ENCODE data around the gene CCDC148.
A peak's percentile ranks its signal among the peaks of the same experiment; 100 is the strongest.
"Not testable (repeated sequence)": the region's sequence is repeated elsewhere in the genome, so short reads cannot be mapped to it uniquely, and the experiment has no call there.

Gene CCDC148

DNA sequence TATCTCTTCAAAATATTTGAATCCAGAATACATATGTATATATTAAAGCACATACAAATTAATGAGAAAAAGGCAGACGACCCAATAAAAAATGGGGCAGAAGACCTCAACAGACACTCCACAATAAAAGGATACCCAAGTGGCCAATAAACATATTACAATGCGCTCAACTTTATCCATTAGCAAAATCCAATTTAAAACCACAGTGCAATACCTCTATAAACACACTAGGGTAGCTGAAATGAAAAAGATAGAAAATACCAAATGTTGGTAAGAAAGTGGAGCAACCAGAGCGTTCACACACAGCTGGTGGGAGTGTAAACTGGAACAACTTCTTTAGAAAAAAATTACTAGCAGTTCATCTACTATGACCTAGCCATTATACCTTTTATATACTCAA is 75.3 kb downstream of the CCDC148 start:
- Histone ChIP-seq H3K9me3 (ENCODE audit: control insufficient read depth, insufficient read depth, low read length) (no peaks in the 10 kb centered on the region), H3K4me3 (ENCODE audit: low read depth, low read length) (no peak overlapping the region), H3K36me3 (ENCODE audit: control insufficient read depth, insufficient read depth, low read length) (no peaks in the 10 kb centered on the region), H3K27me3 (ENCODE audit: control insufficient read depth, insufficient read depth, low read length) (no peaks in the 10 kb centered on the region), H3K4me1 (ENCODE audit: control insufficient read depth, insufficient read depth, low read length) (no peaks in the 10 kb centered on the region), H3K9ac (ENCODE audit: low read depth, low read length) (no peak overlapping the region)

DNA sequence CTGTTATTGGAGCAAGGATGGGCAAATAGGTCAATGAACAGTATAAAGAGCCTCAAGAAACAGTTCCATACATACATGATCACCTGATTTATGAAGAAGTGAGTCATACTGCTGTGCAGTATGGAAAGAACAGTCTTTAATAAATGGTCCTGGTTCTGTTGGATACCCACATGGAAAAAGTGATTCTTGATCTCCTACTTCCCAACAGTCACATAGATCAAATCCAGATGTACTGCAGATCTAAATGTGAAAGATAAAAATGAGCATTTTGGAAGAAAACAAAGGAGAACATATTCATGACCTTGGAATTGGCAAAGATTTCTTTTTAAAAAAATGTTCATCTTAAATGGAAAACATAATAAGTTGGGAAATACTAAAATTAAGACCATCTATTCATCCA is 75.8 kb downstream of the CCDC148 start:
- no peaks in the 10 kb centered on the region for H3K36me3 ChIP-seq (ENCODE audit: control insufficient read depth, insufficient read depth, low read length)
- no peaks in the 10 kb centered on the region for H3K9me3 ChIP-seq (ENCODE audit: control insufficient read depth, insufficient read depth, low read length)
- no peaks in the 10 kb centered on the region for H3K27me3 ChIP-seq (ENCODE audit: control insufficient read depth, insufficient read depth, low read length)
- no peaks in the 10 kb centered on the region for H3K4me1 ChIP-seq (ENCODE audit: control insufficient read depth, insufficient read depth, low read length)
- H3K4me3 ChIP-seq (ENCODE audit: low read depth, low read length) = no peak overlapping the region
- no peak overlapping the region for H3K9ac ChIP-seq (ENCODE audit: low read depth, low read length)

DNA sequence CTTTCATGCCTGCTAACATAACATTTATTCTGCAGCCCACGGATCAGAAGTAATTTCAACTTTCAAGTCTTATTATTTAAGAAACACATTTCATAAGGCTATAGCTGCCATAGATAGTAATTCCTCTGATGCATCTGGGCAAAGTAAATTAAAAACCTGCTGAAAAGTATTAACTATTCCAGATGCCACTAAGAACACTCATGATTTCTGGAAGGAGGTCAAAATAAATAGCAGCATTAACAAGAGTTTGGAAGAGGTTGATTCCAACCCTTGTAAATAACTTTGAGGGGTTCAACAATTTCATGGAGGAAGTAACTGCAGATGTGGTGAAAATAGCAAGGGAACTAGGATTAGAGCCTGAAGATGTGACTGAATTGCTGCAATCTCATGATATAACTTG is 77.6 kb downstream of the CCDC148 start:
- Histone ChIP-seq H3K27me3 (ENCODE audit: control insufficient read depth, insufficient read depth, low read length) (no peaks in the 10 kb centered on the region), H3K9me3 (ENCODE audit: control insufficient read depth, insufficient read depth, low read length) (no peaks in the 10 kb centered on the region), H3K4me3 (ENCODE audit: low read depth, low read length) (no peak overlapping the region), H3K36me3 (ENCODE audit: control insufficient read depth, insufficient read depth, low read length) (no peaks in the 10 kb centered on the region), H3K9ac (ENCODE audit: low read depth, low read length) (no peak overlapping the region), H3K4me1 (ENCODE audit: control insufficient read depth, insufficient read depth, low read length) (no peaks in the 10 kb centered on the region)

DNA sequence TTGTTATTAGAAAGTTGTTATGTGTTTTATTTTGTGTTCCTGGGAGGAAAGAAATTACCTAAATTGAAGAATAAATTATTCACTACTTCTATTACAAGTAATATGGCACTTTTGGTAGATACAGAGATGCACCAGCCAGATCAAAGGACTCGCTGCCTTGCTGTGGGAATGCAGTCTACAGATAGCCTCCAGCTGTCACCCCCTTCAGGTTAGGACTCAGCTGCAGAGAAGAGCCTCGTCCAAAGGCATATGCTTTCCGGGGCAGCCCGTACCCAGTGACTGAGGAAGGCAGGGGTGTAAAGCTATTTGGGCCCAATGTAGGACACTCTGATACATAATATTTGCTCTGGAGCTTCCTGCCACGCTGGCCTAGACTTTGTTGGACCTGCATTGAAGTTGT is 90.2 kb downstream of the CCDC148 start:
- H3K36me3 ChIP-seq (ENCODE audit: control insufficient read depth, insufficient read depth, low read length) = no peaks in the 10 kb centered on the region

DNA sequence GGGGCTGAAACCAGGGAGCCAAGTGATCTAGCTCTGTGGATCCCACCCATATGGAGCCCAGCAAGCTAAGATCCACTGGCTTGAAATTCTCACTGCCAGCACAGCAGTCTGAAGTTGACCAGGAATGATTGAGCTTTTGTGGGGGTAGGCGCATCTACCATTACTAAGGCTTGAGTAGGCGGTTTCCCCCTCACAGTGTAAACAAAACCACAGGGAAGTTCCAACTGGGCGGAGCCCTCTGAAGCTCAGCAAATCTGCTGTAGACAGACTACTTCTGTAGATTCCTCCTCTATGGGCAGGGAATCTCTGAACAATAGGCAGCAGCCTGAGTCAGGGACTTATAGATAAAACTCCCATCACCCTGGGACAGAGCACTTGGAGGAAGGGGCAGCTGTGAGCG is 96.7 kb downstream of the CCDC148 start:
- H3K9me3 ChIP-seq (ENCODE audit: control insufficient read depth, insufficient read depth, low read length) = no peaks in the 10 kb centered on the region
- peaks cover 2% of the 10 kb centered on the region for H3K4me1 ChIP-seq (ENCODE audit: control insufficient read depth, insufficient read depth, low read length)
- H3K36me3 ChIP-seq (ENCODE audit: control insufficient read depth, insufficient read depth, low read length) = no peaks in the 10 kb centered on the region
- H3K27me3 ChIP-seq (ENCODE audit: control insufficient read depth, insufficient read depth, low read length) = no peaks in the 10 kb centered on the region
- no peak overlapping the region for H3K9ac ChIP-seq (ENCODE audit: low read depth, low read length)
- no peak overlapping the region for H3K4me3 ChIP-seq (ENCODE audit: low read depth, low read length)

More for the DNA sequence above, 90.2 kb downstream of the CCDC148 start:
- Histone ChIP-seq H3K9ac (ENCODE audit: low read depth, low read length) (no peak overlapping the region), H3K4me1 (ENCODE audit: control insufficient read depth, insufficient read depth, low read length) (no peaks in the 10 kb centered on the region), H3K9me3 (ENCODE audit: control insufficient read depth, insufficient read depth, low read length) (no peaks in the 10 kb centered on the region), H3K27me3 (ENCODE audit: control insufficient read depth, insufficient read depth, low read length) (no peaks in the 10 kb centered on the region), H3K4me3 (ENCODE audit: low read depth, low read length) (no peak overlapping the region)

DNA sequence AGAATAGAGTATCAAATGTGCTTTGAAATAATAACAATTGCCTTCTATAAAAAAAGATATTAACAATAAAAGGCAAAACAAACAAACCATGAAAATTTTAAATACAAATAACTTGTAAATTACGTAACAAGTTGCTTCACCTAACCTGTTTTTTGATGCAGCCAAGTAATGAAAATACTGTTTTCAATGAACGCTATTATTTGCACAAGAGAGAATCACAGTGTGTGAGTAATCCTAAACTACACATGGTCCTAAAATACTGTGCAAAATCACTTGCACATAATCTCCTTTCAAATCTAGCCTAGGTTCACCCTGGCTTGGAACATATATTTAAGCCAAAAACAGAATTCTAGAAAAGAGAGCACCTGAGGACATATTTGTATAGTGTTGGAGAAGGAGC is 98.9 kb downstream of the CCDC148 start:
- H3K4me1 ChIP-seq (ENCODE audit: control insufficient read depth, insufficient read depth, low read length) = peaks cover 2% of the 10 kb centered on the region
- H3K9ac ChIP-seq (ENCODE audit: low read depth, low read length) = no peak overlapping the region
- H3K4me3 ChIP-seq (ENCODE audit: low read depth, low read length) = no peak overlapping the region
- H3K36me3 ChIP-seq (ENCODE audit: control insufficient read depth, insufficient read depth, low read length) = no peaks in the 10 kb centered on the region
- H3K27me3 ChIP-seq (ENCODE audit: control insufficient read depth, insufficient read depth, low read length) = no peaks in the 10 kb centered on the region
- no peaks in the 10 kb centered on the region for H3K9me3 ChIP-seq (ENCODE audit: control insufficient read depth, insufficient read depth, low read length)

DNA sequence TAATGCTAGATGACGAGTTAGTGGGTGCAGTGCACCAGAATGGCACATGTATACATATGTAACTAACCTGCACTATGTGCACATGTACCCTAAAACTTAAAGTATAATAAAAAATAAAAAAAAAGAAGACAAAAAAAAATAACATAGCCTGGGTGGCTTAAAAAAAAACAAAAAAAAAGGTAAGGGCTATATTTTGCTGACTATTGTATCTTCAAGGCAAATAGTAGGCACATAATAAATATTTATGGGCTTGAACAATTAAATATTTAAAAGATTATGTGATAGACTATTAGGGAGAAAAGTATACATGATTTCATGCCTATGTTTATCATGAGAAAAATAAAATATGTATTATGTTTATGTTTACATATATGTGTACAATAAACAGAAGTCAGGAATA is 99.4 kb downstream of the CCDC148 start:
- Histone ChIP-seq H3K27me3 (ENCODE audit: control insufficient read depth, insufficient read depth, low read length) (no peaks in the 10 kb centered on the region), H3K4me3 (ENCODE audit: low read depth, low read length) (no peak overlapping the region), H3K9me3 (ENCODE audit: control insufficient read depth, insufficient read depth, low read length) (no peaks in the 10 kb centered on the region), H3K4me1 (ENCODE audit: control insufficient read depth, insufficient read depth, low read length) (peaks cover 2% of the 10 kb centered on the region), H3K9ac (ENCODE audit: low read depth, low read length) (no peak overlapping the region), H3K36me3 (ENCODE audit: control insufficient read depth, insufficient read depth, low read length) (no peaks in the 10 kb centered on the region)

DNA sequence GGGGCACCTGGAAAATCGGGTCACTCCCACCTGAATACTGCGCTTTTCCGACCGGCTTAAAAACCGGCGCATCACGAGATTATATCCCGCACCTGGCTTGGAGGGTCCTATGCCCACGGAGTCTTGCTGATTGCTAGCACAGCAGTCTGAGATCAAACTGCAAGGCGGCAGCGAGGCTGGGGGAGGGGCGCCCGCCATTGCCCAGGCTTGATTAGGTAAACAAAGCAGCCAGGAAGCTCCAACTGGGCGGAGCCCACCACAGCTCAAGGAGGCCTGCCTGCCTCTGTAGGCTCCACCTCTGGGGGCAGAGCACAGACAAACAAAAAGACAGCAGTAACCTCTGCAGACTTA is 105.1 kb downstream of the CCDC148 start:
- H3K4me1 ChIP-seq (ENCODE audit: control insufficient read depth, insufficient read depth, low read length); H3K36me3 ChIP-seq (ENCODE audit: control insufficient read depth, insufficient read depth, low read length); H3K9me3 ChIP-seq (ENCODE audit: control insufficient read depth, insufficient read depth, low read length); H3K9ac ChIP-seq (ENCODE audit: low read depth, low read length); H3K27me3 ChIP-seq (ENCODE audit: control insufficient read depth, insufficient read depth, low read length): not testable (repeated sequence)
- peak overlapping the region; percentile 6 for H3K4me3 ChIP-seq (ENCODE audit: low read depth, low read length)

DNA sequence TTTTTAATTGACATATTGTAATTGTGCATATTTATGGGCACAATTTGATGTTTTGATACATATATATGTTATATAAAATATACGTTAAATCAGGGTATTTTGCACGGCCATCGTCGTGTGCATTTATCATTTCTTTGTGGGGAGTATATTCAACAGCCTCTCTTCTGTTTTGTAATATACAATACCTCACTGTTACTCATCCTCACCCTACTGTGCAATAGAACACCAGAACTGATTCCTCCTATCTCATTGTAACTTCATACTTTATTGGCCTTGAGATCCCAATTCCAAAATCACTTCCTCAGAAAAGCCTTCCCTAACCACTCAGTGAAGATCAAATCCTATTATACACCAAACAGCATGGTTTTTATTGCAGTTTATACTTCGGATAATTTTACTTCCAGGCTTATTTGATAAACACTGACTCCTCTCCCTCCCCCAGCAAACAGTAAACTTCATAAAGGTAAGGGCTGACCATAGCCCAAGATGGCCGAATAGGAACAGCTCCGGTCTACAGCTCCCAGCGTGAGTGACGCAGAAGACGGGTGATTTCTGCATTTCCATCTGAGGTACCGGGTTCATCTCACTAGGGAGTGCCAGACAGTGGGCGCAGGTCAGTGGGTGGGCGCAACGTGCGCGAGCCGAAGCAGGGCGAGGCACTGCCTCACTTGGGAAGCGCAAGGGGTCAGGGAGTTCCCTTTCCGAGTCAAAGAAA is 105.6 kb downstream of the CCDC148 start:
- H3K27me3 ChIP-seq (ENCODE audit: control insufficient read depth, insufficient read depth, low read length); H3K36me3 ChIP-seq (ENCODE audit: control insufficient read depth, insufficient read depth, low read length); H3K9ac ChIP-seq (ENCODE audit: low read depth, low read length); H3K9me3 ChIP-seq (ENCODE audit: control insufficient read depth, insufficient read depth, low read length); H3K4me1 ChIP-seq (ENCODE audit: control insufficient read depth, insufficient read depth, low read length): not testable (repeated sequence)
- H3K4me3 ChIP-seq (ENCODE audit: low read depth, low read length) = peak overlapping the region; percentile 6

DNA sequence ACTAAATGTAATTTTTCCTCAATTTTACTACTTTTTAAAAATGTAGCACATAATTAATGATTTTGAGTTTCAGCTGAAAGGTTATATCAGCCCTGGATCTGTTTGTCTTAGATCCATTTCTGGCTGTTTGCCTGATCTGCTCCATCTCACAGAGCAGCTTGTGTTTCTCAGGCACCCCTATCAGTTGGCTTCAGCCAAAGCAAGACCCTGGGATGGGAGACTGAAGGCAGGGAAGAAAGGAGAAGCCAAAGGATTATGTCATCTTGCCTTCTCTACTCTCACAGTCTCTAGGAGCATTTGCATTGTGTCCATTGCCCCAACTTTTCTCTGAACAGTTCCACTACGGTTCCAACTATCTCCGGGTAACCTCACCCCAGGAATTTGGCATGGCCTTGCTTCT is 110.5 kb downstream of the CCDC148 start:
- Histone ChIP-seq H3K9ac (ENCODE audit: low read depth, low read length) (no peak overlapping the region), H3K36me3 (ENCODE audit: control insufficient read depth, insufficient read depth, low read length) (no peaks in the 10 kb centered on the region), H3K4me3 (ENCODE audit: low read depth, low read length) (no peak overlapping the region), H3K9me3 (ENCODE audit: control insufficient read depth, insufficient read depth, low read length) (no peaks in the 10 kb centered on the region), H3K27me3 (ENCODE audit: control insufficient read depth, insufficient read depth, low read length) (no peaks in the 10 kb centered on the region), H3K4me1 (ENCODE audit: control insufficient read depth, insufficient read depth, low read length) (peaks cover 3% of the 10 kb centered on the region)

DNA sequence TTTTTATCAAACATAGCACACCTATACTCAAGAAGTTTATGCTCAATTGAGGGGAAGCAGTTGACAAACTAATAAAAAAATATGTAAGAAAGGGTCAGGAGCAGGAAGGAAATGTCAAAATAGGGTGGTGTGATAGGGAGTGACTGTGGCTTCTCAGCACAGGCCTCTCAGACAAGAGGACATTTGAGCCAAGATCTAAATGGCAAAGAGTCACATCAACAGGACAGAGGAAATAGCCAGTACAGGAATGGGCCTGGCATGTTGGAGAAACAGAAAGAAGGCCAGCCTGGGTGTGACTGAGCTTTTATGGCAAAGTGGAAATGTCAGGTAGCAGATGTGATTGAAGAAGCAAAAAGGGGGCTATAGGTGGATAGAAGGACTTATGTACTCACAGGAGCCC is 117.0 kb downstream of the CCDC148 start:
- H3K36me3 ChIP-seq (ENCODE audit: control insufficient read depth, insufficient read depth, low read length) = no peaks in the 10 kb centered on the region

DNA sequence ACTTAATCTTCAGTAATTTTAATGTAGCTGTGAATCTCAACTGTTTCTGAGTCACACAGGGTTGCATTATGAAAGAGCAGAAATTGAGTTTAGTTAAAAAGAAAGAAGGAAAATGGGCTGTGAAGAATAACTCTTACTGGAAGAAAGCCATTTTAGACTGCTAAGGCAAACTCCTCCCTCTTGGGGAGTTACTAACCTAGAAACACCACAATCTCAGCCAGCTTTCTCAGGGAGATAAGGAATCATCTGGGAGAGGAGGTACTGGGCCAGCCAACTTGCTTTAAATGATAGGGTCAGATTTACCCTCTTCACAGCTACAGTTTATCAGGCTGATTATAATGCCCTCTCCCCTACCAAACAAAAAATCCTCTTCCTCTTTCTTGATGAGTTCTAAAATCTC is 119.5 kb downstream of the CCDC148 start:
- H3K4me1 ChIP-seq (ENCODE audit: control insufficient read depth, insufficient read depth, low read length) = no peaks in the 10 kb centered on the region
- H3K27me3 ChIP-seq (ENCODE audit: control insufficient read depth, insufficient read depth, low read length) = no peaks in the 10 kb centered on the region
- no peak overlapping the region for H3K4me3 ChIP-seq (ENCODE audit: low read depth, low read length)
- H3K36me3 ChIP-seq (ENCODE audit: control insufficient read depth, insufficient read depth, low read length) = no peaks in the 10 kb centered on the region
- no peaks in the 10 kb centered on the region for H3K9me3 ChIP-seq (ENCODE audit: control insufficient read depth, insufficient read depth, low read length)
- no peak overlapping the region for H3K9ac ChIP-seq (ENCODE audit: low read depth, low read length)

More for the DNA sequence above, 117.0 kb downstream of the CCDC148 start:
- Histone ChIP-seq H3K9me3 (ENCODE audit: control insufficient read depth, insufficient read depth, low read length) (no peaks in the 10 kb centered on the region), H3K27me3 (ENCODE audit: control insufficient read depth, insufficient read depth, low read length) (no peaks in the 10 kb centered on the region), H3K4me1 (ENCODE audit: control insufficient read depth, insufficient read depth, low read length) (peaks cover 3% of the 10 kb centered on the region), H3K9ac (ENCODE audit: low read depth, low read length) (no peak overlapping the region), H3K4me3 (ENCODE audit: low read depth, low read length) (no peak overlapping the region)
